Esophagus (tissue), 2 donors: ENCODE measurements around the gene PNPLA5. TPM values are rescaled to one million over a fixed set of nuclear protein-coding genes. Genes with fewer than 3 reads are reported as not detected.

Experiments used
- H3K27ac ChIP-seq, 2 donors: one replicate each; pipeline ENCODE4 v1.5.1; 2013; ENCODE audit warnings: low read depth in 2 of 2, mild to moderate bottlenecking in 2 of 2, inconsistent platforms in 1 of 2, low read length in 1 of 2, moderate library complexity in 1 of 2
- H3K27me3 ChIP-seq, 2 donors: one replicate each; pipeline ENCODE4 v1.6.1; 2013; ENCODE audit warnings: low read length in 2 of 2, control low read depth in 1 of 2, mild to moderate bottlenecking in 1 of 2; ENCODE audit not compliant: insufficient read depth in 2 of 2, control insufficient read depth in 1 of 2
- H3K36me3 ChIP-seq, 2 donors: one replicate each; pipeline ENCODE4 v1.6.1; 2013; ENCODE audit warnings: low read length in 1 of 2; ENCODE audit not compliant: control insufficient read depth in 2 of 2, insufficient read depth in 2 of 2
- H3K4me1 ChIP-seq, 2 donors: one replicate each; pipeline ENCODE4 v1.6.1; 2013; ENCODE audit warnings: low read length in 1 of 2; ENCODE audit not compliant: control insufficient read depth in 2 of 2, insufficient read depth in 2 of 2
- H3K4me3 ChIP-seq, 2 donors: one replicate each; pipeline ENCODE4 v1.5.1; 2013; ENCODE audit warnings: low read length in 2 of 2, mild to moderate bottlenecking in 2 of 2, low read depth in 1 of 2, moderate library complexity in 1 of 2
- H3K9me3 ChIP-seq, 2 donors: one replicate each; pipeline ENCODE4 v1.6.1; 2013; ENCODE audit warnings: mild to moderate bottlenecking in 2 of 2, low read depth in 1 of 2, low read length in 1 of 2, moderate library complexity in 1 of 2; ENCODE audit not compliant: control insufficient read depth in 2 of 2, insufficient read depth in 1 of 2
- WGBS, 2 donors: extraction: QIAGEN DNeasy Blood & Tissue Kit; methylation state at CpG; one replicate each; pipeline ENCODE4 v1.1.7; 2013; 5-methylcytosine and 5-hydroxymethylcytosine counted together
- polyA plus RNA-seq, 2 donors: library from polyadenylated mRNA; stranded (reverse); fragments of 200-250 nt; gene quantifications; one replicate each; pipeline ENCODE4 v1.2.3, GENCODE V29; 2013
- donor health status: healthy with polysubstance abuse.
- donor health status: Bipolar disorder and iron deficiency.

PNPLA5 gene
- polyA plus RNA-seq, 2 donors = not detected

DNA sequence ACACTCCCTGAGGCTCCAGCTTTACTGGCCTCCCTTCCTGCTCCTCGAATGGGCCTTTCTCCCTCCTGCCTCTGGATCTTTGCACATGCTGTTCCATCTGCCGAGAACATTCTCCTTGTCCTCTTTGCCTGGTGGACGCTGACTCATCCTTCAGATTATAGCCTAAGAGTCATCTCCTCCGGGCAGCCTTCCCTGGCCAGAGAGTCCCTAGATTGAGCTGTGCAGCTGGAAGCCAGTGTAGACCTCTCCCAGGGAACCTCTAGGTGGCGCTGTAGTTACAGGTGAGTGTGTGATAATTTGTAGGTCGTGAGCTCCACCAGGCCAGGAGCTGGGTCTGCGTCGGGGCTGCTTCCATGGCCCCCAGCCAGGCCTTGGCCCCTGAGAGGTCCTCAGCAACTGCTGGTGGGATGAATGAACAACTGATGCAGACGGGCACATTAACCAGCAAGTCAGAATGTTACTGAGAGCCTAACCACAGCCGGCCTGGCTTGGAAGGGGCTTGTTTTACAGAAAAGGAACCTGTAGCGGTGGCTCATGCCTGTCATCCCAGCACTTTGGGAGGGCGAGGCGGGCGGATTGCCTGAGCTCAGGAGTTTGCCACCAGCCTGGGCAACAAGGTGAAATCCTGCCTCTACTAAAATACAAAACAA is 8.7 kb downstream of the PNPLA5 start:
- Histone ChIP-seq H3K27ac (no peak overlapping the region), H3K27me3 (no peaks in the 10 kb centered on the region), H3K4me1 (no peaks in the 10 kb centered on the region), H3K9me3 (no peaks in the 10 kb centered on the region), H3K36me3 (no peaks in the 10 kb centered on the region), H3K4me3 (no peak overlapping the region)
- WGBS, 2 donors = 36 to 38% methylated on average over 14 of the region's 14 CpGs

DNA sequence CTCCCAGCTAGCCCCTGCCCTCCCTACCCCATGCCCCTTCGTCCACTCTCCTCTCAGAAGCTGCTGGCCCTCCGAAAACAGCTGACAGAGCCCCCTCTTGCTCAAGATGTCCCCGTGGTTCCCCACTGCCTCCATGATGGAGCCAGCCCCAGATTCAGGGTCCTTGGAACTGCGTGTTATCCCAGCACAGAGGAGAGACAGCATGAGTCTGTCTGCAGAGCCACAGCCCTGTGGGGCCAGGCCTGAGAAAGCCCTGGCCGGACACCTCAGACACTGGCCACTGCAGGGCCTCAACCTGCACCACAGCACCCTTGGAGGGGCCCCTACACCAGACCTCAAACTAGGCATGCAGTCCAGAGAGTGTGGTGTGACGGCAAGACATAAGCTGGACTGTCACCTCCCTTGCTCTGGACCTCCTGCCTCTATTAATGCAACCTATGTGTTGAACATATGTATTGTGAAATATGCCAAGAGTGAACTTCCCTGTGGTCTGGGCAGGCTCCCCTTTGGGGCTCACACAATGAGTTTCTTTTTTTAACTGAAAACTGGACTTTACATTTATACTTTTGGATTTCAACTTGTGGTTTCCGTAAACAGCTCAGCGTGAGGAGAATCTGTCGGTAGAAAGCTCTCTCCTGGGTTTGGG is 9.6 kb downstream of the PNPLA5 start:
- Histone ChIP-seq H3K4me1 (no peaks in the 10 kb centered on the region), H3K27me3 (no peaks in the 10 kb centered on the region), H3K27ac (no peak overlapping the region), H3K36me3 (no peaks in the 10 kb centered on the region), H3K9me3 (no peaks in the 10 kb centered on the region), H3K4me3 (no peak overlapping the region)
- 75 to 86% methylated on average over 9 of the region's 9 CpGs for WGBS, 2 donors

DNA sequence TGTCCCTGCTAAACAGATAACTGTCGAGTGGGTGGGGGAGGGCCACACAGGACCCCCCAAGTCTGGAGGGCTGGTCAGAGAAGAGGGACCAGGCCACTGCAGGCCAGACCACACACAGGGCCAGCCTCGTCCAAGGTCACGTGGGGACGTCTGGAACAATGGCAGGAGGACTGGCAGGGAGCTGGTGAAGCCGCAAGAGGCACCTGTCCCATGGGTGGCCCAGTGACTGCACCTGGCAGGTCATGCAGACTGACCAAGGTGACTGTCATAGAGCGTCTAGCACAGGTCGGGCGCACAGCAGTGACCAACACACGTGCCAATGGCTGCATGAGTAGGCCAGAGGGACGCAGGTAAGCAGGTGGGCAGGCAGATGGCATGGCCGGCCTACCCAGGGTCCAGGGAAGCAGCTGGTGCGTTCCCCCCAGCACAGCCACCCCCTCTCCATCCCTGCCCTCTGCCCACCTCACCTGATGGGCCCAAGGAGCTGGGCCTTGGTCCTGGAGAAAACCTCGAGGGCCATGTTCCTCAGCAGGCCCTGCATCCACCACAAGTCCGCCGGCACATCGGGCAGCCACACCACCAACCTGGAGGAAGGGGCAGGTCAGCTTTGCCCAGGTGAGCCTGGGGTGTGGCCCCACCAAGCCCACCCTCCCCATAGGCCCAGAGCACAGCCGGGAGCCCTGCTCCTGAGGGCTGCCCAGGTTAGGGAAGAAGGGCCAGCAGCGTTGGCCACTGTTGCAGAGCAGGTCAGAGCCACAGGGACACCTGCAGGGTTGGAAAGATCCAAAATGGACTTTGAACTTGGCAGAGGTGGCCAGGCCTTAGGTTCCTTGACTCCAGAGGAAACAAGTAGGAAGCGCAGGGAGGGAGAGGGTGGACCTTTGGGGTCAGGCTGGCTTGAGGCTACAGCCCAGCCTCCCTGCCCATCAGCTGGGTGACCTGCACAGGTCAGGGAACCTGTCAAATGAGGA is 10.4 kb downstream of the PNPLA5 start:
- no peaks in the 10 kb centered on the region for H3K27me3 ChIP-seq
- 81 to 84% methylated on average over 19 of the region's 19 CpGs for WGBS, 2 donors
- no peaks in the 10 kb centered on the region for H3K9me3 ChIP-seq

DNA sequence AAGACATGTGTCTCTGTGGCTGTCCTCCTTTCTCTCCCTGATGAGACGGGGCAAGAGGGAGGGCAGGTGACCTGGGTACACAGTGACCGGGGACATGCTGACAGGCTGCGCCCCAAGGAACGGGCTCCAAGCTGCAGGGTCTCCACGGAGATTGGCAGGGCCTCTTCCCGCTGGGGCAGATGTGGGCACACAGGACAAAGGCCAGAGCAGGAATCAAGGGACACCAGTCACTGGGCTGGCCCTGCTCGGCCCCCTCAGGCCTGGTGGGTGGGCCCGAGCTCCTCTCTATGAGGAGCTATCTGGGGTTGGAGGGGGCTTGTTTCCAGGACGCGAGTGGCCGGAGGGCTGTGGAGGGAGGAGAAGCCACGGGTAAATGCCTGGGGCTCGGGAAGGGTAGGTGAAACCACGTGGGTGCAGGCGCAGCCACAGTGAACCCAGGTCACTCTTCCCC is 11.2 kb downstream of the PNPLA5 start:
- Histone ChIP-seq H3K27me3 (no peaks in the 10 kb centered on the region), H3K4me1 (no peaks in the 10 kb centered on the region), H3K36me3 (no peaks in the 10 kb centered on the region), H3K27ac (no peak overlapping the region), H3K9me3 (no peaks in the 10 kb centered on the region), H3K4me3 (no peak overlapping the region)
- 83% methylated on average over 15 of the region's 15 CpGs for WGBS, 2 donors

More for the DNA sequence above, 10.4 kb downstream of the PNPLA5 start:
- Histone ChIP-seq H3K4me3 (no peak overlapping the region), H3K27ac (no peak overlapping the region), H3K36me3 (no peaks in the 10 kb centered on the region), H3K4me1 (no peaks in the 10 kb centered on the region)

DNA sequence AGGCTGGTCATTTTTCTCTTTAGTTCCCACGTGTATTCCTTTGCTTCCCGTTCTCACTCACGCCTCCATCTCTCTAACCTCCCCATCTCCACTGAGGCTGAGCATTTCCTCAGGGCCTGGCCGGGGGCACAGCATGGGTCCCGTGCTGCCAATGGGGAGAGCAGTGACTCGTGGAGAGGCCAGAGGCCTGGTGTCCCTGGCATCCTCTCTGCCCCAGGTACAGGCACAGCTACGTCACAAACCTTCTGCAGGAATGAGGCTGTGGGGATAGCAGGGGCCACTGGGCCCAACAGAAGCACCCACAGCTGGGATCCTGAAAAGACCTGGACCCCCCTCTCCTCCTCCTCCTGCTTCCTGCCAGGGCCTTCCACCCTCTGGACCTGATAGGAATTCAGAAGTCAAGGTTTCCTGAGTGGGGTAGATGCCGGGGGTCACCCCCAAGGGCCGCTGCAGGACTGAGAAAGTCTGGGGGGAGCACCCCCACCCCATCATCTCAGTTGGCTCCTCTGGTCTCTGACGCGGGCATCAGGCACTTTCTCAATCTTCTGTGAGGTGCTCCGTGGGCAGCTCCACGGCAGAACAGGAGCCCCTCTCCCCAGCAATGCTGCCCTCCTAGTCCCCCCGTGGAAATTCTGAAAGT is 11.8 kb downstream of the PNPLA5 start:
- 80% methylated on average over 14 of the region's 14 CpGs for WGBS, 2 donors
- H3K27ac ChIP-seq = no peak overlapping the region
- no peaks in the 10 kb centered on the region for H3K27me3 ChIP-seq
- H3K4me3 ChIP-seq = no peak overlapping the region
- no peaks in the 10 kb centered on the region for H3K9me3 ChIP-seq
- no peaks in the 10 kb centered on the region for H3K36me3 ChIP-seq
- H3K4me1 ChIP-seq = no peaks in the 10 kb centered on the region

DNA sequence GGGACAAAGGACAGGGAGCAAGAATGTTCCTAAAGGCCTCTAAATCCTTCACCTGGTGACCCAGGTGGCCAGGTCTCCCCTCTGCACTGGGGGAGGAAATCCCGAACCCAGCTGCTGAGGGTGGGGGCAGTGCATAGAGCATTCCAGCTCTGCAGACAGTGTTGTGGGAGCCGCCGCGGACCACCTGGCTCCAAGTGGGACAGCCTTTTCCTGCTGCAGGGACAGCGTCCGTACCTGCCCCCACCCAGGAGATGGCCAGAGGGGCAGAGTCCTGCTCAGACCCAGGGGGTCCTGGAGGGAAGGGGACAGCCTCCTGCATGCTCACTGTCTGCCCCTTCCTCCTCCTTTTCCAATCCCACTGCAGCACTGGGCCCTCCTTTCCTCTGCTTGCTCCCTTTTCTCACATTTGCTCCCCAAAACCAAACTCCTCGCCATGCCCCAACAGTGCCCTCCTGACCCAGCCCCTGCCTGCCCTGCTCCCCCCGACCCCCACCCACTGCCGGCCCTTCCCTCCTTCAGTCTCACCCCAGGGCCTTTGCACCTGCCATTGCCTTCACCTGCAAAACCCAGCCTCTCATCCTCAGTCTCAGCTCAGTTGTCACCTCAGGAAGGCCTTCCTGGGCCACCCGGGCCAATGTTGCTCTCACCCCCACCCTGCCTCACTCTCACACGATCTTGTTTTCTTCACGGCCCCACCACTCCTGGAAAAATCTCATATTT is 12.8 kb downstream of the PNPLA5 start:
- 65 to 72% methylated on average over 12 of the region's 12 CpGs for WGBS, 2 donors
- no peaks in the 10 kb centered on the region for H3K4me1 ChIP-seq
- H3K4me3 ChIP-seq = no peak overlapping the region
- H3K27ac ChIP-seq = no peak overlapping the region
- H3K36me3 ChIP-seq = no peaks in the 10 kb centered on the region
- H3K27me3 ChIP-seq = no peaks in the 10 kb centered on the region
- H3K9me3 ChIP-seq = no peaks in the 10 kb centered on the region

DNA sequence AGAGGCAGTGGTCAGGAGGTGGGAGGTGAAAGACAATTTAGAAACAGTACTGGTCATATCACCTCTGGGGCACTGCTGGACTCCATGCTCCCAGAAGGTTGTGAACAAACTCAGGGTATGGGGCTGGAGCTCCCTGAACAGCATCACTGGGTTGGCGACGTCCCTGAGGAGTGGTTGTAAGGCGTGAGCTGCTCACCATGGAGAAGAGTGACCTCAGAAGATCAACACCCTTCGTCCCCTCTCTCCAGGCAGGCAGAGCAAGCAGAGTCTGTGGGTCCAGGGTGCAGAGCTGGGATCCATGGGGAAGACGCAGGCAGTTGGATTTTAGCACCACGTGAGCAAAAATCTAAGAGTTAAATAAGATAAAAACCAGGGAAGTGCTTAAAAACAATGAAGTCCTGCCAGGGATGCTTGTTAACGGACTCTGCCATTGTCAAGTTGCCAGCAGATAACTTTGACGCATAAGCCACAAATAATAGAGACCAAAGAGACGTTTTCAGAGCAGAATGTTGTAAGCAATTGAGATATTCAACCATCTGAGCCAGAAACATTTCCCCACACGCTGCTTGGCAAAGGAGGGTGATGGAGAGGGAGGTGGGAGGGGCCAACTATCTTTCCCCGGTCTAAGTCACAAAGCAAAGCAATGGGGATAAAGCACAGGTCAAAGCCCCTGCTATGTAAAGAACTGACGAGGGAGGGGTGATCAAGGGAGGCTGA is 13.6 kb downstream of the PNPLA5 start:
- Histone ChIP-seq H3K4me1 (no peaks in the 10 kb centered on the region), H3K9me3 (no peaks in the 10 kb centered on the region), H3K4me3 (no peak overlapping the region), H3K27ac (no peak overlapping the region), H3K27me3 (no peaks in the 10 kb centered on the region), H3K36me3 (no peaks in the 10 kb centered on the region)
- 46 to 49% methylated on average over 12 of the region's 12 CpGs for WGBS, 2 donors

DNA sequence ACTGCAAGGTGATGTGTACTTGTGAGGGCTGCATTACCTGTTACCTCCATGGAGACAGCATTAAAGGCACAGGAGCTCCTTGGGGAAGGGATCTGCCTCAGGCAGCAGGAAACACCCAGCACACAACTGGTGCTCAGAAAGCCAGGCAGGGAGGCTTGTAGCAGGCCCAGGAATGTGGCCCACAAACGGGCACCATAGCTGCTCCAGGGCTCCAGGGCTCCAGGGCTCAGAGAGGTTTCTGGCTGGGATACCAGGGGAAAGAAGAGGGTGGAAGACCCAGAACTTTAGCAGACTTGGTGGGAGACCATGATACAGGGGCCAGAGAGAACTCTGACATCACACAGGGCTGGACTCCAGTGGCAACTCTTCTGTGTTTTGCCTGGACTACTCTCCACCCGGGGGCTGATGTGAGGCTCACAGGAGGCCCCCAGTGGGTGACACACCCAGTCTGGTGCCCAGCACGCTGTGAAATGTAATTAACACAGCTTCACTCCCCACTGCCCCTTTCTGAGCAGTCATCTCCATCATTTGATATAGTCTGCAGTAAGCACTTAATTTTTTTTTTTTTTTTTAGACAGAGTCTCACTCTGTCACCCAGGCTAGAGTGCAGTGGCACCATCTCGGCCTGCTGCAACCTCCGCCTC is 14.8 kb downstream of the PNPLA5 start:
- Histone ChIP-seq H3K27ac (no peak overlapping the region), H3K9me3 (no peaks in the 10 kb centered on the region), H3K4me3 (no peak overlapping the region), H3K27me3 (no peaks in the 10 kb centered on the region), H3K4me1 (no peaks in the 10 kb centered on the region), H3K36me3 (no peaks in the 10 kb centered on the region)
- WGBS, 2 donors = 61 to 70% methylated on average over 5 of the region's 5 CpGs
